ENCODE results near the gene LEP.
"Not testable (repeated sequence)": the region's sequence is repeated elsewhere in the genome, so short reads cannot be mapped to it uniquely, and the experiment has no call there.

The LEP gene

GRCh38 chr7:128235471-128235870 is 5.6 kb upstream of the LEP start:
- TF ChIP-seq CTCF (conservative IDR thresholded peaks at IDR 0.05; ENCODE audit: low read depth, low read length): no peak
- no peak for DNase-seq (ENCODE audit: low read depth)
- no peak overlapping the region for H3K4me3 ChIP-seq (ENCODE audit: low read length)

GRCh38 chr7:128236924-128237586 is 4.0 kb upstream of the LEP start:
- H3K4me3 ChIP-seq (ENCODE audit: low read length): no peak overlapping the region
- no peak for TF ChIP-seq CTCF (conservative IDR thresholded peaks at IDR 0.05; ENCODE audit: low read depth, low read length)
- DNase-seq (ENCODE audit: low read depth): no peak

- not testable (repeated sequence) for H3K4me3 ChIP-seq (ENCODE audit: low read length); DNase-seq (ENCODE audit: low read depth)
Measured at GRCh38 chr7:128239146-128239545, 1.9 kb upstream of the LEP start.

- no peak overlapping the region for H3K4me3 ChIP-seq (ENCODE audit: low read length)
- no peak for DNase-seq (ENCODE audit: low read depth)
- TF ChIP-seq CTCF (conservative IDR thresholded peaks at IDR 0.05; ENCODE audit: low read depth, low read length): no peak
Measured at GRCh38 chr7:128242661-128243060, 1.6 kb downstream of the LEP start.

GRCh38 chr7:128243273-128243672 is 2.2 kb downstream of the LEP start:
- no peak for TF ChIP-seq CTCF (conservative IDR thresholded peaks at IDR 0.05; ENCODE audit: low read depth, low read length)
- no peak overlapping the region for H3K4me3 ChIP-seq (ENCODE audit: low read length)
- no peak for DNase-seq (ENCODE audit: low read depth)

- H3K4me3 ChIP-seq (ENCODE audit: low read length): no peak overlapping the region
- DNase-seq (ENCODE audit: low read depth): no peak
- TF ChIP-seq CTCF (conservative IDR thresholded peaks at IDR 0.05; ENCODE audit: low read depth, low read length): no peak
Measured at GRCh38 chr7:128244861-128245260, 3.8 kb downstream of the LEP start.

- no peak for TF ChIP-seq CTCF (conservative IDR thresholded peaks at IDR 0.05; ENCODE audit: low read depth, low read length)
- no peak for DNase-seq (ENCODE audit: low read depth)
- no peak overlapping the region for H3K4me3 ChIP-seq (ENCODE audit: low read length)
Measured at GRCh38 chr7:128247108-128247507, 6.0 kb downstream of the LEP start.

Measured in retinal pigment epithelial cell (primary cell).